AG20443 (cell line): ENCODE measurements around the gene CPTP.
"Not testable (repeated sequence)": the region's sequence is repeated elsewhere in the genome, so short reads cannot be mapped to it uniquely, and the experiment has no call there.

Source experiments
- DNase-seq: peaks from one replicate; pipeline ENCODE4 v3.0.0; 2012; ENCODE audit warnings: low spot score, mixed read lengths

The CPTP gene

DNA sequence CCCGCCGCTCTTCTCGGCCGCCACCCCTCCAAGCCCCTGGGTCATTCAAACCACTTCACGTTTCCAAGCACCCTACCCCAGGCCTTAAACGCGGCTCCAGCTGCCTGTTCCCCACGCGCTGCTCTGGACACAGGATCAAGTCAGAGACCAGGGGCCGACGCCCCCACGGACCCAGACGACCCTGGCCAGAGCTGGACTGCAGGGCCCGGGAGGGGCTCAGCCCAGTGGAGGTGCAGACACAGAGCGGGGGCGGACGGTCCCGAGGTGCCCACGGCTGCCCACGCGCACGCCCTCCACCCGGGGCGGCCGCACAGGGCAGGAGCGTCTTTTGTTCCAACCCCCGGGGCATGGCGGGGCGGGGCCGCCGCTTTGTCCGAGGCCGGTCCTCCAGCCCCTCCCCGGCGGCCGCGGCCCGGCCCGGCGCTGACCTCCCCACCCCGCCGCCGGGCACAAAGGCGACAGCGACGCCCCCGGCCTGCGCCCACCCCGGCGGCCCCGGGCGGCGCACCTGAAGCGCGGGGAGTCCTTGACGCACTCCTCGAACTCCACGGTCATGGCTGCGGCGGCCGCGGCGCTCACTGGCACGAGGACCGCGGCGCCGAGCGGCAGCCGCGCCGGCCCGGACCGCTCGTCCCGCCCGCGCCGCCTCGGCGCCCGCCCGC is 17.2 kb upstream of the CPTP start:
- no peak for DNase-seq

DNA sequence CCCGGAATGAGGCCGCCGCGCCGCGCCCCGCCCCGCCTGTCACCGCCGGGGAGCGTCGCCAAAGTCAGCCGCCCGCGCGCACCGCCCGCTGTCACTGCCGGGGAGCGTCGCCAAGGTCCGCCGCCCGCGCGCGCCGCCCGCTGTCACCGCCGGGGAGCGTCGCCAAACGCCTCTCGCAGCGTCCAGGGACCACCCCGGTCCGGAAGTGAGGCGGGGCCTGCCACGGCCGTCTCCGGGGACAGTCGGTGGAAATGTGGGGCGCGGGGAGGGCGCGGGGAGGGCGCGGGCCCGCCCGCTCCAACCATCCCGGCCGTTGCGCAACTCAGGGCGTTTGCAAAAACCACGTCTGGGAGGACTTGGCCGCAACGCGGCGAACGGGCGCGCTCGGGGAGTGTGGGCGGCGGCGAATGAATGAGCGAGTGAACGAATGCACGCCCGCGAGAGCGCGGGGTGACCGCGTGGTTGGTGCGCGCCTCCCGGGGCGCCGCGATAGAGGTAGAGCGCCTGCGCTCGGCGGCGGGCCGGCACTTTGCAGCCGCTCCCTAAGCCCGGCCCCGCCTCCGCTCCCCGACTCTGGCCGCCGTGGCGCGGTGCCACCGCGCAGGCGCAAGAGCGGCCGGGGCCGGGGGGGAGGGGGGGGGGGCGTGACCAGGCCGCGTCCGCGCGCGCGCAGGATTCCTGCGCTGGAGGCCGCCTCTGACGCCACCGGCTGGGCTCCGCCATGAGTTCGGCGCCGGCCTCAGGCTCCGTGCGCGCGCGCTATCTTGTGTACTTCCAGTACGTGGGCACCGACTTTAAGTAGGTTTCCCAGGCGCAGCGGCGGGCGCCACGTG is 16.5 kb upstream of the CPTP start, which contains the start of the genes ACAP3 and PUSL1:
Gene ACAP3 (minus strand): TSS at position 8 of the 833 bp plus-strand sequence. CDS start 115 bp downstream, outside the sequence.
Gene PUSL1 (plus strand): TSS at position 675 of the 833 bp plus-strand sequence. CDS start 47 bp downstream, at position 722.
- peak; percentile 100 for DNase-seq

GRCh38 chr1:1308756-1309250 is 15.8 kb upstream of the CPTP start:
- no peak for DNase-seq

DNA sequence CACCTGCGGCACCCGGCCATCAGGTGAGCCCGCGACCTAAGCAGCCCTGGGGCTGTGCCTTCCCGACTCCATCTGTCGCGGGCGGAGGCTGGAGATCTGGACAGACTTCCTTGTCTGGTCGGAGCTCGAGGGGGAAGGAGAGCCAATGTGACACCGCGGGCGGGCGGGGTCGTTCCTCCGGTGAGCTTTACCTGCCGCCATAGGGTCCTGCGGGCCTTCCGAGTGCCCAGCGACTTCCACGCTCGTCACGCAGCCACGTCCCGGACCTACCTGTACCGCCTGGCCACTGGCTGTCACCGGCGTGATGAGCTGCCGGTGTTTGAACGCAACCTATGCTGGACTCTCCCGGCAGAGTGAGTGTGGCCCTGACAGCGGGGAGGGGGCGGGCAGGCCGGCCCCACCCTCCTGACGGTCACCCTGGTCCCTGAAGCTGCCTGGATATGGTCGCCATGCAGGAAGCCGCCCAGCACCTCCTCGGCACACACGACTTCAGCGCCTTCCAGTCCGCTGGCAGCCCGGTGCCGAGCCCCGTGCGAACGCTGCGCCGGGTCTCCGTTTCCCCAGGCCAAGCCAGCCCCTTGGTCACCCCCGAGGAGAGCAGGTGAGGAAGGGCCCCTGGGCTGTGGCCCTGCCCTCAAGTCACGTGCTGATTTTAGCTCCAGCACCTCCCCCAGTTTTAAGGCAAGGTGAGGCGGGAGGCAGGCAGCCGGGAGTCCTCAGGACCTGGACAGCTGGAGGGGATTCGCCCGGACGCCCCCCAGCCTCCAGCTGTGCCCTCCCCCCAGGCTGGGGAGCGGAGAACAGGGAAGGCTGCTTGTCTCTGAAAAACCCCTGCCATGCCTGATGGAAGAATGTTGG is 15.1 kb upstream of the CPTP start:
- no peak for DNase-seq

DNA sequence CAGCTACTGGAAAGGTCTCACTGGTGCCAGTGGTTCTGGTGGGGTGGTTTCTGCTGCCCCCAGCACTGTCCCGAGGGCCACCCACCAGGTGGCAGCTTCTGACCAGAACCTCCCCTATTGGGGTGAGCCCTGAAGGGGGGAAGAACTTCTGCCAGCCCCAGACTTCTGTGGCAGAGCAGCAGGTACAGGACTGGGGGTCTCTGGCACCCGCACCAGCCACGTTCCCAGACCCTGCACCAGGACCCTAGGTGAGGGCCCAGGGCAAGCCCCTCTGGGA is 14.6 kb upstream of the CPTP start:
- no peak for DNase-seq

GRCh38 chr1:1310476-1311053 is 14.0 kb upstream of the CPTP start:
- DNase-seq: no peak

DNA sequence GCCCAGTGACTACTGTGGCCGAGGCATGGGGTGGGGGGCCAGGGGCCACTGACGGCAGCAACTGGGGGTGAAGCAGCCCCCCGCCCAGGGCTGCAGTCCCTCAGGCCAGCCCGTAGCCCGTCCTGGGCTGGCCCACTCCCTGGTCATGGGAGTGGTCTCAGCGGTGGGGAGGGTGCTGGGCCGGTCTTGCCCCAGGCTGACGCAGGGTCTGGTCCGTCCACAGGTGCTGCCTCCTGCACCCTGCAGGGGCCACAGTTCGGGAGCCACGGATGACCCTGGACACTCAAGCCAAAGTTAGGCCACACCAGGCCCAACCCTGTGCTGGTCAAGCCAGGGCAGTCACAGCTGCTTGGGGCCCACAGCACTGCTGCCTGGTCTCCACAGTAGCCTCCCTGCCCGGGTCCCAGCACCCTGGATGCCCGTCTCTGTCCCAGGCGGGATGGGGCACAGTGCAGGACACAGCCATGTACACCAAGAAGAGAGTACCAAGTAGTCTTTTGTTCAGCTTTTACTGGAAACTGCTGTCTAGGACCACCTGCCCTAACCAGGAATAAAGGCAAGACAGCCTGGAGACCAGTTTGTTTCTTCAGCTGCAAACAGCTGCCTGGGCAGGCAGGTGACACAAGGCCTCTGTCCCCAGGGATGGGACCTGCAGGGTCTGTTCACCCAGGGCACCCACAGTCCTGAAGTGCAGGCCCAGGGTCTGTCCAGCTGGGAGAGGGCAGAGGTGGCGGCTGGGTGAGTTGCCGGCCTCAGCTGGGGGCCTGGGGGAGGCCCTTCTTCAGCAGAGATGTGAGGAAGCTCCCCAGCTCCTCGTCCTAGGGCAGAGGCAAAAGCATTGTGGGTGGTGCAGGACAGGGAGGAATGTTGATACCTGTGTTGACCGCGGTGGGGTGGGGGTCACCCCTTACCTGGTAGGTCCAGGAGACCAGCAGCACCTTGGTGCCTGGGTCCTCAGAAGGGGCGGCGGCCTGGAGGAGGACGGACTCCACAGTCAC is 13.2 kb upstream of the CPTP start:
- no peak for DNase-seq

- no peak for DNase-seq
Observed at GRCh38 chr1:1312450-1313314, 11.9 kb upstream of the CPTP start.

GRCh38 chr1:1313500-1314236 is 10.9 kb upstream of the CPTP start:
- DNase-seq: no peak

GRCh38 chr1:1314237-1314586 is 10.4 kb upstream of the CPTP start:
- no peak for DNase-seq

DNA sequence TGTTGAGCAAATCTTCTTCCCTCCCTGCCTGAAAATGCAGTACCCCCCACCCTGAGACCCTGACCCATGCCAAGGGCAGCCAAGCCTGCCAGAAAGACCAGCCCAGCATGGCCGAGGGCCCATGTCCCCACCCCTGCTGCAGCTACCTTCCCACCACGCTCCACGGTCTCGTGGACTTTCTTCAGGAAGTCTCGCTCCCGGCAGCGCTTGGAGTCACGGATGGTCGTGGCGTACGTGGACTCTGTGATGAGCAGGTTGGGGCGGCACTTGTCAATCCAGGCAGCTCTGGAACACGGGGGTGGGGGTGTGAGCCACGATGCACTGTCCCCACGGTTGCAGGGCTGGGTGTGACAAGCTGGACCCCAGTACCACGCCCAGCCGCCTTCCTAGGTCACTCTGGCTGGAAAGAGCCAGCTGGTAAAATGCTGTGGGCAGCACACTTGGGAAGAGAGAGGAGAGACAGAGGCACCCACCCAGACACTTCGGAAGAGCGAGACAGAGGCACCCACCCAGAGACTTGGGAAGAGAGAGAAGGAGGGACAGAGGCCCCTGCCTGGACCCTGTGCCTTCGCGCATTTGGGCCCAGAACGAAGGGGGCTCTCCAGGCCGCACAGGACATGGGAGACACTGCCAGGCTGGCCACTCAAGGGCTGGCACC is 9.8 kb upstream of the CPTP start:
- DNase-seq: no peak

- no peak for DNase-seq
Observed at GRCh38 chr1:1315435-1315954, 9.1 kb upstream of the CPTP start.

- not testable (repeated sequence) for DNase-seq
Observed at GRCh38 chr1:1316199-1316598, 8.4 kb upstream of the CPTP start.

DNA sequence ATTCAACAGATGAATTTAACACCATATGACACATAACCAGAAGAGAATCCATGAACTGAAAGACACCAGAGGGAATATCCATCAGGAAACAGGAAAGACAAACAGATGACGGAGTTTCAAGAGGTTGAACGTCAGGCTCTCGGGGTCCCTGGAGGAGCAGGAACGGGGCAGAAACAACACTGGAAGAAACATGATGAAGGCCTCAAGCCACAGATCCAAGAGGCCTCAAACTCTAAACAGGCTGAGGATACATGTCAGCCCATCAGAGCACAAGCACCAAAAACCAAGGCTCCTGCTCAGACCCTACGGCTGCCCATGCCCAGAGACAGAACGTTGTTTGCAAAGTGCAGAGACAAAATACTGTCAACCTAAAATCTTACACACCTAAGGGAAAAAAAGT is 7.2 kb upstream of the CPTP start:
- DNase-seq: no peak

GRCh38 chr1:1318131-1318652 is 6.4 kb upstream of the CPTP start:
- DNase-seq: peak; percentile 66

DNA sequence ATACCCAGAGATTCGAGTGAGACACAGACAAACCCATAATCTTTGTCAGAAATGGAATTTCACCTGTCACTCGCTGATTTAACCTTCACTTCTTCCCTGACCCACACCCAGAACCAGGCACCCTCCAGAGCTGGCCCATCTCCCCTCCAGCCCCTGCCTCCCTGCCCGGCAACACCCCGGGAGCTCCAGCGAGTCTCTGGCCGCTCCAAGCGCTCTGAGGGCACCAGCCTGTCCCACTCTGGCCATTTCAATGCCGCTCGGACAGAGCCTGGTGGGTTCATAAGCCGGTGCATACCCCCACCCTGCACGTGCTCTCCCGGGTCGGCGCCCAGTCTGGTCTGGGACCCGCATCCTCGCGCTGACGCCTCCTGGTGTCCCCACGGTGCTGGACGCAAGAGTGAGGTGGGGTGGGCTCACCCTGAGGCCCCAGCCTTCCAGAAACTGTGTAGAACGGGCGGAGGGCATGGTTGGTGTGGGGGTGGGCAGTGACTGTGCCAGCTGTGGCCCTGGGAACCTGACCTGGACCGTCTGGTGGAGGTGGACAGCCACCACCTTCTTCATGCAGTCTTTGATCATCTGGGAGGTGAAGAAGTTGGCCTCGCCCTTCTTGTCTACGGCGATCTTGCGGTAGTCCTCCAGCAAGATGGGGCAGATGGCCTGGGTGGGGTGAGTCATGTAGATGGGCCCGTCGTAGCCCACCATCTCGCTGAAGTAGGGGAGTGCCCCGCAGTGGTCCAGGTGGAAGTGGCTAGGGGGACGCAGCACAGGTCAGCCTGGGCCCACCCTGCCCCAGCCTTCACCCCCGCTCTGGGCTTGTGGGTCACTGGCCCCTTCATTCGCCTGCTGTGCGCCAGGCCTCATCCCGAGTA is 5.6 kb upstream of the CPTP start:
- DNase-seq: no peak

DNA sequence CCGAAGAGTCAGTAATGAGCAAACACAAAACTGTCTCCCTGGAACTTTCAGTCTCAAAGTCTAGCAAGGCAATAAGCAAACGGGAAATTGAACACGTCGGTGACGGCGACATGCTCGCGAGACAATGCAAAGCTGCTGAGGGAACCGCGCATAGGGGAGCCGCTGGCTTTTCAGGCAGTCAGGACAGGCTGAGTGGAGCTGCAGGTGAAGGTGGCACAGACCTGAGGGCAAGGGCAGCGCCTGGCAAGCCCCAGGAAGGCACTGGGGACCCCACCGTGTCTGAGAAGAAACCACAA is 5.0 kb upstream of the CPTP start:
- no peak for DNase-seq
